GM11168 (cell line): ENCODE measurements around the gene SLC26A11.
"Not testable (repeated sequence)": the region's sequence is repeated elsewhere in the genome, so short reads cannot be mapped to it uniquely, and the experiment has no call there.

Experiments used
- in situ Hi-C: fragments of 300-500 bp; cut with MboI; formaldehyde crosslinking; loops from one replicate; pipeline ENCODE4 v1.12.0; 2022; ENCODE audit warnings: low sequenced_read_pairs; ENCODE audit not compliant: unreplicated experiment

The SLC26A11 gene

GRCh38 chr17:80295559-80295958, 75.3 kb downstream of the SLC26A11 start:
- in situ Hi-C loops: no loop called here

DNA sequence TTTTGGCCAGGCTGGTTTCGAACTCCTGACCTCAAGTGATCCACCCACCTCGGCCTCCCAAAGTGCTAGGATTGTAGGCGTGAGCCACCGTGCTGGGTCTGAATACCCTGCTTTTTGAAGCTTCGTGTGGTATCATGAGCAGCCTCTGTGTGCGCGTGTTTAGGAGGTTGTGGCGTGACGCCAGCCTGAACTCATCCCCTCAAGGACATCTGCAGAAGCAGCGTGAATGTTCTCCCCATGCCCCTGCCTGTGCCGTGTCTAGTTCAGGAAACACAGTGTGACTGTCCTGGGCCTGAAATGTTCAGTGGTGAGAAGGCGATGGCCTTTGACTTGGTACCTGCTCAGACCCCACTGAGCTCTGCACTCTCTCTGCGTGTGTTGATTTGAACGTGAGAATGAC, 76.0 kb downstream of the SLC26A11 start:
- in situ Hi-C loops: no loop called here

GRCh38 chr17:80297996-80298560, 77.9 kb downstream of the SLC26A11 start:
- in situ Hi-C loops: no loop called here

DNA sequence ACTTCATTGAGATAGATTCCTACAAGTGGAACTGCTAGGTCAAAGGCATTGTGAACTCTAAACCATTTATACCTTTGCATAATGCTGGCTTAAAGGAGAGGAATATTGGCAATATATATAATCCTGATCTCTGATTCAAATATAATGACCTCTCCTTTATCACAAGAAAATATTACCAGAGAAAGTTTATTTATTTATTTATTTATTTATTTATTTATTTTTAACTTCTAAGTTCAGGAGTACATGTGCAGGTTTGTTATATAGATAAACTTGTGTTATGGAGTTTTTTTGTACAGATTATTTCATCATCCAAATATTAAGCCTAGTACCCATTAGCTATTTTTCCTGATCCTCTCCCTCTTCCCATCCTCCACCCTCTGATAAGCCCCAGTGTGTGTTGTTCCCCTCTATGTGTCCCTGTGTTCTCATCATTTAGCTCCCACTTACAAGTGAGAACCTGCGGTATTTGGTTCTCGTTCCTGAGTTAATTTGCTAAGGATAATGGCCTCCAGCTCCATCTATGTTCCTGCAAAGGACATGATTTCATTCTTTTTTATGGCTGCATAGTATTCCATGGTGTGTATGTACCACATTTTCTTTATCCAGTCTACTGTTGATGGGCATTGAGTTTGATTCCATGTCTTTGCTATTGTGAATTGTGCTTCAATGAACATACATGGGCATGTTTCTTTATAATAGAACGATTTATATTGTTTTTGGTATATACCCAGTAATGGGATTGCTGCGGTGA, 79.3 kb downstream of the SLC26A11 start:
- in situ Hi-C loops: not testable (repeated sequence)

- in situ Hi-C loops: not testable (repeated sequence)
These were observed 80.5 kb downstream of the SLC26A11 start for GRCh38 chr17:80300756-80301155.
